Measurements from ENCODE around the gene METTL27.
"Not testable (repeated sequence)": the region's sequence is repeated elsewhere in the genome, so short reads cannot be mapped to it uniquely, and the experiment has no call there.

Gene METTL27

GRCh38 chr7:73842067-73842976 lies at the start of gene METTL27:
Gene METTL27 (minus strand): TSS chr7:73842516. CDS start chr7:73842140, 376 bp downstream.
- DNase-seq (ENCODE audit: low read depth in 2 of 2) = peak; percentile 84 to 85

- no peak for DNase-seq (ENCODE audit: low read depth in 2 of 2)
Measured at GRCh38 chr7:73891178-73891885, 49.0 kb upstream of the METTL27 start.

- no peak for DNase-seq (ENCODE audit: low read depth in 2 of 2)
Measured at GRCh38 chr7:73890555-73891147, 48.3 kb upstream of the METTL27 start.

GRCh38 chr7:73888959-73889358 lies 46.6 kb upstream of the METTL27 start:
- DNase-seq (ENCODE audit: low read depth in 2 of 2) = no peak

- DNase-seq (ENCODE audit: low read depth in 2 of 2) = no peak
Measured at GRCh38 chr7:73887762-73888161, 45.4 kb upstream of the METTL27 start.

GRCh38 chr7:73885975-73886798 lies 43.9 kb upstream of the METTL27 start:
- DNase-seq (ENCODE audit: low read depth in 2 of 2) = peak in 1 of 2 experiments; percentile 36

- DNase-seq (ENCODE audit: low read depth in 2 of 2) = no peak
Measured at GRCh38 chr7:73885433-73885974, 43.2 kb upstream of the METTL27 start.

- DNase-seq (ENCODE audit: low read depth in 2 of 2) = not testable (repeated sequence)
Measured at GRCh38 chr7:73884867-73885422, 42.6 kb upstream of the METTL27 start.

- DNase-seq (ENCODE audit: low read depth in 2 of 2) = no peak
Measured at GRCh38 chr7:73882047-73882402, 39.7 kb upstream of the METTL27 start.

- DNase-seq (ENCODE audit: low read depth in 2 of 2) = no peak
Measured at GRCh38 chr7:73881352-73882046, 39.2 kb upstream of the METTL27 start.

GRCh38 chr7:73880755-73881328 lies 38.5 kb upstream of the METTL27 start:
- DNase-seq (ENCODE audit: low read depth in 2 of 2) = no peak

- peak in 1 of 2 experiments; percentile 40 for DNase-seq (ENCODE audit: low read depth in 2 of 2)
Measured at GRCh38 chr7:73879977-73880681, 37.8 kb upstream of the METTL27 start.

GRCh38 chr7:73876973-73877372 lies 34.7 kb upstream of the METTL27 start:
- no peak for DNase-seq (ENCODE audit: low read depth in 2 of 2)

GRCh38 chr7:73876361-73876760 lies 34.0 kb upstream of the METTL27 start:
- DNase-seq (ENCODE audit: low read depth in 2 of 2) = no peak

- no peak for DNase-seq (ENCODE audit: low read depth in 2 of 2)
Measured at GRCh38 chr7:73872056-73872908, 30.0 kb upstream of the METTL27 start.

GRCh38 chr7:73871163-73872011 lies 29.1 kb upstream of the METTL27 start:
- no peak for DNase-seq (ENCODE audit: low read depth in 2 of 2)

GRCh38 chr7:73870041-73870492 lies 27.8 kb upstream of the METTL27 start:
- DNase-seq (ENCODE audit: low read depth in 2 of 2) = no peak

All from fibroblast of skin of left quadriceps (primary cell).